Measurements from ENCODE around the gene OR10H1. TPM values are rescaled to one million over a fixed set of nuclear protein-coding genes. Genes with fewer than 3 reads are reported as not detected.

OR10H1 gene
- total RNA-seq, 2 experiments from 2014 or later = 0.11 TPM; not detected in 1

DNA sequence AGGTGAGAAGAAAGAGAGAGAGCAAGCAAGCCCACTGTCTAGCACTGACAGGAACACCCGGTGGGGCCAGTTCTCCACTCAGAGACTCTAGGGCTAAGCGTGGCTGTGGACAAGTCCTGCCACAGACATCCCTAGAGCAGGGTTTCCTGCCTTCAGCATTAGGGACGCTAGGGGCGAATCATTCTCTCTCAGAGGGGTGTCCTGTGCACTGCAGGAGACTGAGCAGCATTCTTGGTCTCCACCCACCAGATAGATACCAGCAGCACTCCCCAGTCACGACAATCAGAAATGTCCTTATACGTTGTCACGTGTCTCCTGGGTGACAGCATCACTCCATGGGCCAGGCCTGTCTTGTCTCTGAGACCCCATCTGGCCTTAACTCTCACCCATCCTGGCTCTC is 1.5 kb downstream of the OR10H1 start:
- Histone ChIP-seq H3K79me2 (ENCODE audit: insufficient read depth, low read depth, low read length) (no peaks in the 10 kb centered on the region), H3K9me3 (ENCODE audit: low read length) (no peaks in the 10 kb centered on the region), H3K27ac (ENCODE audit: low read depth, low read length, poor library complexity, severe bottlenecking) (no peak overlapping the region), H3K36me3 (ENCODE audit: insufficient read depth, low read length) (no peaks in the 10 kb centered on the region), H3K4me2 (ENCODE audit: low read length) (no peak overlapping the region), H3K9me2 (ENCODE audit: insufficient read depth, low read length) (no peaks in the 10 kb centered on the region), H4K20me1 (ENCODE audit: insufficient read depth, low read length) (no peaks in the 10 kb centered on the region), H2AFZ (ENCODE audit: low read length) (no peak overlapping the region), H3K4me3 (ENCODE audit: low read depth, low read length, poor library complexity, severe bottlenecking) (no peak overlapping the region), H3K4me1 (ENCODE audit: insufficient read depth, low read length, poor library complexity, severe bottlenecking) (peaks cover 8% of the 10 kb centered on the region)
- CTCF ChIA-PET (ENCODE audit: unreplicated experiment) = no interaction called here
- no peak for TF ChIP-seq EZH2phosphoT487 (IDR thresholded peaks at IDR 0.05; ENCODE audit: borderline replicate concordance, low read depth, low read length)
- TF ChIP-seq, protein P1, sequence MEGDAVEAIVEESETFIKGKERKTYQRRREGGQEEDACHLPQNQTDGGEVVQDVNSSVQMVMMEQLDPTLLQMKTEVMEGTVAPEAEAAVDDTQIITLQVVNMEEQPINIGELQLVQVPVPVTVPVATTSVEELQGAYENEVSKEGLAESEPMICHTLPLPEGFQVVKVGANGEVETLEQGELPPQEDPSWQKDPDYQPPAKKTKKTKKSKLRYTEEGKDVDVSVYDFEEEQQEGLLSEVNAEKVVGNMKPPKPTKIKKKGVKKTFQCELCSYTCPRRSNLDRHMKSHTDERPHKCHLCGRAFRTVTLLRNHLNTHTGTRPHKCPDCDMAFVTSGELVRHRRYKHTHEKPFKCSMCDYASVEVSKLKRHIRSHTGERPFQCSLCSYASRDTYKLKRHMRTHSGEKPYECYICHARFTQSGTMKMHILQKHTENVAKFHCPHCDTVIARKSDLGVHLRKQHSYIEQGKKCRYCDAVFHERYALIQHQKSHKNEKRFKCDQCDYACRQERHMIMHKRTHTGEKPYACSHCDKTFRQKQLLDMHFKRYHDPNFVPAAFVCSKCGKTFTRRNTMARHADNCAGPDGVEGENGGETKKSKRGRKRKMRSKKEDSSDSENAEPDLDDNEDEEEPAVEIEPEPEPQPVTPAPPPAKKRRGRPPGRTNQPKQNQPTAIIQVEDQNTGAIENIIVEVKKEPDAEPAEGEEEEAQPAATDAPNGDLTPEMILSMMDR (conservative IDR thresholded peaks at IDR 0.05; ENCODE audit: low read length) = no peak
- intact Hi-C loops (cut with micrococcal nuclease; ENCODE audit: unreplicated experiment) = no loop called here
- no peak for DNase-seq (ENCODE audit: low spot score)
- POLR2A ChIA-PET = interaction anchor here (0.6 kb wide), 1 partner anchor 12 kb away, joined by 3 read pairs; no protein-coding TSS in a partner anchor
- BruUV-seq (replicated peaks) = no TSS peak

GRCh38 chr19:15812060-15812722 is 3.3 kb downstream of the OR10H1 start:
- Histone ChIP-seq H3K36me3 (ENCODE audit: insufficient read depth, low read length) (no peaks in the 10 kb centered on the region), H3K9me2 (ENCODE audit: insufficient read depth, low read length) (no peaks in the 10 kb centered on the region), H3K4me3 (ENCODE audit: low read depth, low read length, poor library complexity, severe bottlenecking) (no peak overlapping the region), H3K79me2 (ENCODE audit: insufficient read depth, low read depth, low read length) (no peaks in the 10 kb centered on the region), H4K20me1 (ENCODE audit: insufficient read depth, low read length) (no peaks in the 10 kb centered on the region), H3K9me3 (ENCODE audit: low read length) (no peaks in the 10 kb centered on the region), H3K4me1 (ENCODE audit: insufficient read depth, low read length, poor library complexity, severe bottlenecking) (peaks cover 8% of the 10 kb centered on the region), H3K4me2 (ENCODE audit: low read length) (no peak overlapping the region), H3K27ac (ENCODE audit: low read depth, low read length, poor library complexity, severe bottlenecking) (no peak overlapping the region), H2AFZ (ENCODE audit: low read length) (no peak overlapping the region)
- TF ChIP-seq, protein P1 (conservative IDR thresholded peaks at IDR 0.05; ENCODE audit: low read length) = peak; percentile 35
- TF ChIP-seq EZH2phosphoT487 (IDR thresholded peaks at IDR 0.05; ENCODE audit: borderline replicate concordance, low read depth, low read length) = no peak
- intact Hi-C loops (cut with micrococcal nuclease; ENCODE audit: unreplicated experiment) = no loop called here
- no TSS peak for BruUV-seq (replicated peaks)
- DNase-seq (ENCODE audit: low spot score) = no peak
- ChIA-PET POLR2A (interaction anchor here (0.7 kb wide), 1 partner anchor 25 kb away, joined by 4 read pairs; no protein-coding TSS in a partner anchor), CTCF (ENCODE audit: unreplicated experiment) (no interaction called here)

- H3K4me2 ChIP-seq (ENCODE audit: low read length) = no peak overlapping the region
- H3K36me3 ChIP-seq (ENCODE audit: insufficient read depth, low read length) = no peaks in the 10 kb centered on the region
- no peaks in the 10 kb centered on the region for H4K20me1 ChIP-seq (ENCODE audit: insufficient read depth, low read length)
- ChIA-PET CTCF (ENCODE audit: unreplicated experiment) (no interaction called here), POLR2A (interaction anchor here (0.7 to 1.2 kb wide), 2 partner anchors 14 to 25 kb away, joined by 4 read pairs; no protein-coding TSS in a partner anchor)
- H3K9me3 ChIP-seq (ENCODE audit: low read length) = no peaks in the 10 kb centered on the region
- H3K27ac ChIP-seq (ENCODE audit: low read depth, low read length, poor library complexity, severe bottlenecking) = no peak overlapping the region
- no peaks in the 10 kb centered on the region for H3K79me2 ChIP-seq (ENCODE audit: insufficient read depth, low read depth, low read length)
- TF ChIP-seq, protein P1 (conservative IDR thresholded peaks at IDR 0.05; ENCODE audit: low read length) = no peak
- no peak for TF ChIP-seq EZH2phosphoT487 (IDR thresholded peaks at IDR 0.05; ENCODE audit: borderline replicate concordance, low read depth, low read length)
- peaks cover 8% of the 10 kb centered on the region for H3K4me1 ChIP-seq (ENCODE audit: insufficient read depth, low read length, poor library complexity, severe bottlenecking)
- H3K4me3 ChIP-seq (ENCODE audit: low read depth, low read length, poor library complexity, severe bottlenecking) = no peak overlapping the region
- no peak overlapping the region for H2AFZ ChIP-seq (ENCODE audit: low read length)
- BruUV-seq (replicated peaks) = no TSS peak
- intact Hi-C loops (cut with micrococcal nuclease; ENCODE audit: unreplicated experiment) = no loop called here
- H3K9me2 ChIP-seq (ENCODE audit: insufficient read depth, low read length) = no peaks in the 10 kb centered on the region
- no peak for DNase-seq (ENCODE audit: low spot score)
These were observed 4.0 kb downstream of the OR10H1 start for GRCh38 chr19:15811476-15811875.
